ENCODE results near the gene COASY. TPM values are rescaled to one million over a fixed set of nuclear protein-coding genes. Genes with fewer than 3 reads are reported as not detected.
"Not testable (repeated sequence)": the region's sequence is repeated elsewhere in the genome, so short reads cannot be mapped to it uniquely, and the experiment has no call there.

COASY gene
- total RNA-seq, 2 experiments from 2014 or later = 92.8 to 103 TPM

GRCh38 chr17:42555122-42555622 is 6.8 kb upstream of the COASY start:
- H3K27me3 Mint-ChIP-seq = no peaks in the 10 kb centered on the region
- no peaks in the 10 kb centered on the region for H3K36me3 Mint-ChIP-seq
- POLR2A ChIA-PET = interaction anchor here (0.6 to 1.5 kb wide), 6 partner anchors 13 to 50 kb away, joined by 3 to 6 read pairs (median 4); partner anchors contain the start of genes NAGLU and PSMC3IP
- peak overlapping the region; percentile 87 for H3K4me3 Mint-ChIP-seq
- CTCF ChIA-PET = interaction anchor here (0.8 to 2.2 kb wide), 7 partner anchors 11 to 209 kb away, joined by 3 to 10 read pairs (median 6); partner anchors contain the start of genes MLX, NAGLU and PSMC3IP
- DNase-seq = no peak
- no peaks in the 10 kb centered on the region for H3K9me3 Mint-ChIP-seq
- peaks cover 9% of the 10 kb centered on the region for H3K4me1 Mint-ChIP-seq (ENCODE audit: low read depth)
- intact Hi-C loops (cut with micrococcal nuclease) = no loop called here
- peak overlapping the region; percentile 85 for H3K27ac Mint-ChIP-seq

GRCh38 chr17:42555961-42556617 is 5.9 kb upstream of the COASY start:
- DNase-seq; CTCF ChIA-PET; H3K27ac Mint-ChIP-seq; intact Hi-C loops (cut with micrococcal nuclease); H3K36me3 Mint-ChIP-seq; H3K4me3 Mint-ChIP-seq; POLR2A ChIA-PET; H3K9me3 Mint-ChIP-seq; H3K27me3 Mint-ChIP-seq: not testable (repeated sequence)
- H3K4me1 Mint-ChIP-seq (ENCODE audit: low read depth) = peaks cover 13% of the 10 kb centered on the region

GRCh38 chr17:42559075-42559474 is 2.9 kb upstream of the COASY start:
- Mint-ChIP-seq H3K27me3 (no peaks in the 10 kb centered on the region), H3K9me3 (no peaks in the 10 kb centered on the region), H3K36me3 (peaks cover 7% of the 10 kb centered on the region), H3K4me1 (ENCODE audit: low read depth) (peaks cover 29% of the 10 kb centered on the region), H3K27ac (no peak overlapping the region), H3K4me3 (no peak overlapping the region)
- ChIA-PET POLR2A (interaction anchor here (0.9 kb wide), 1 partner anchor 22 kb away, joined by 5 read pairs; no protein-coding TSS in a partner anchor), CTCF (interaction anchor here (1.0 to 2.1 kb wide), 4 partner anchors 10 to 41 kb away, joined by 3 to 9 read pairs (median 4); partner anchors contain the start of gene PSMC3IP)
- intact Hi-C loops (cut with micrococcal nuclease) = no loop called here
- no peak for DNase-seq

- Mint-ChIP-seq H3K27me3 (no peaks in the 10 kb centered on the region), H3K9me3 (no peaks in the 10 kb centered on the region), H3K27ac (no peak overlapping the region), H3K4me3 (no peak overlapping the region), H3K36me3 (peaks cover 7% of the 10 kb centered on the region), H3K4me1 (ENCODE audit: low read depth) (peaks cover 31% of the 10 kb centered on the region)
- intact Hi-C loops (cut with micrococcal nuclease) = no loop called here
- CTCF ChIA-PET = interaction anchor here (1.0 to 2.1 kb wide), 3 partner anchors 12 to 18 kb away, joined by 3 to 9 read pairs (median 4); partner anchors contain the start of gene PSMC3IP
- DNase-seq = no peak
- POLR2A ChIA-PET = no interaction called here
Measured at GRCh38 chr17:42560246-42560645, 1.7 kb upstream of the COASY start.

- peaks cover 11% of the 10 kb centered on the region for H3K36me3 Mint-ChIP-seq
- peak; percentile 38 for DNase-seq
- intact Hi-C loops (cut with micrococcal nuclease) = loop anchor here (1.0 to 2.0 kb wide), 2 partner anchors 14 to 47 kb away; partner anchors contain the start of genes PSMC3IP, RETREG3 and TUBG1
- peak overlapping the region; percentile 84 for H3K27ac Mint-ChIP-seq
- no peaks in the 10 kb centered on the region for H3K27me3 Mint-ChIP-seq
- peak overlapping the region; percentile 93 for H3K4me3 Mint-ChIP-seq
- H3K9me3 Mint-ChIP-seq = no peaks in the 10 kb centered on the region
- POLR2A ChIA-PET = interaction anchor here (0.7 to 1.1 kb wide), 3 partner anchors 8 to 15 kb away, joined by 3 to 4 read pairs (median 3); partner anchors contain the start of genes HSD17B1 and PSMC3IP
- CTCF ChIA-PET = interaction anchor here (1.0 to 1.1 kb wide), 2 partner anchors 16 to 340 kb away, joined by 3 to 4 read pairs; no protein-coding TSS in a partner anchor
- H3K4me1 Mint-ChIP-seq (ENCODE audit: low read depth) = peaks cover 39% of the 10 kb centered on the region
Measured at GRCh38 chr17:42562388-42563142, 617 bp downstream of the COASY start.

GRCh38 chr17:42563143-42563509 is 1.2 kb downstream of the COASY start:
- intact Hi-C loops (cut with micrococcal nuclease) = loop anchor here (2.0 kb wide), 1 partner anchor 14 kb away; the partner anchor contains the start of gene PSMC3IP
- Mint-ChIP-seq H3K27ac (peak overlapping the region; percentile 84), H3K4me3 (peak overlapping the region; percentile 93), H3K27me3 (no peaks in the 10 kb centered on the region), H3K9me3 (no peaks in the 10 kb centered on the region), H3K4me1 (ENCODE audit: low read depth) (peaks cover 42% of the 10 kb centered on the region), H3K36me3 (peaks cover 15% of the 10 kb centered on the region)
- no peak for DNase-seq
- CTCF ChIA-PET = interaction anchor here (0.7 to 1.1 kb wide), 3 partner anchors 9 to 340 kb away, joined by 3 to 4 read pairs (median 4); no protein-coding TSS in a partner anchor
- POLR2A ChIA-PET = interaction anchor here (0.7 to 1.1 kb wide), 4 partner anchors 9 to 78 kb away, joined by 3 to 4 read pairs (median 3); partner anchors contain the start of genes HSD17B1 and PSMC3IP

- H3K9me3 Mint-ChIP-seq = no peaks in the 10 kb centered on the region
- POLR2A ChIA-PET = interaction anchor here (0.7 to 1.3 kb wide), 4 partner anchors 9 to 78 kb away, joined by 3 read pairs; partner anchors contain the start of genes HSD17B1 and NAGLU
- peak overlapping the region; percentile 93 for H3K4me3 Mint-ChIP-seq
- DNase-seq = no peak
- no peaks in the 10 kb centered on the region for H3K27me3 Mint-ChIP-seq
- H3K27ac Mint-ChIP-seq = peak overlapping the region; percentile 14
- peaks cover 15% of the 10 kb centered on the region for H3K36me3 Mint-ChIP-seq
- intact Hi-C loops (cut with micrococcal nuclease) = loop anchor here (2.0 kb wide), 1 partner anchor 13 kb away; the partner anchor contains the start of gene PSMC3IP
- CTCF ChIA-PET = interaction anchor here (0.7 to 1.9 kb wide), 3 partner anchors 9 to 341 kb away, joined by 4 to 12 read pairs (median 4); partner anchors contain the start of gene PSMC3IP
- H3K4me1 Mint-ChIP-seq (ENCODE audit: low read depth) = peaks cover 45% of the 10 kb centered on the region
Measured at GRCh38 chr17:42563543-42563942, 1.6 kb downstream of the COASY start.

GRCh38 chr17:42563950-42564349 is 2.0 kb downstream of the COASY start:
- CTCF ChIA-PET = interaction anchor here (0.7 to 1.9 kb wide), 4 partner anchors 8 to 341 kb away, joined by 3 to 12 read pairs (median 4); partner anchors contain the start of gene PSMC3IP
- Mint-ChIP-seq H3K27ac (peak overlapping the region; percentile 14), H3K9me3 (no peaks in the 10 kb centered on the region), H3K4me1 (ENCODE audit: low read depth) (peaks cover 49% of the 10 kb centered on the region), H3K27me3 (no peaks in the 10 kb centered on the region), H3K4me3 (peak overlapping the region; percentile 93), H3K36me3 (peaks cover 19% of the 10 kb centered on the region)
- no peak for DNase-seq
- POLR2A ChIA-PET = interaction anchor here (0.7 to 1.3 kb wide), 2 partner anchors 28 to 78 kb away, joined by 3 read pairs; partner anchors contain the start of gene NAGLU
- intact Hi-C loops (cut with micrococcal nuclease) = loop anchor here (2.0 kb wide), 1 partner anchor 13 kb away; the partner anchor contains the start of gene PSMC3IP

- DNase-seq = no peak
- intact Hi-C loops (cut with micrococcal nuclease) = no loop called here
- ChIA-PET CTCF (interaction anchor here (1.0 to 1.9 kb wide), 3 partner anchors 11 to 17 kb away, joined by 3 to 12 read pairs (median 5); partner anchors contain the start of gene PSMC3IP), POLR2A (interaction anchor here (1.1 to 3.8 kb wide), 2 partner anchors 12 to 44 kb away, joined by 3 to 38 read pairs; partner anchors contain the start of genes PSMC3IP, RETREG3 and TUBG1)
- Mint-ChIP-seq H3K9me3 (no peaks in the 10 kb centered on the region), H3K36me3 (peaks cover 26% of the 10 kb centered on the region), H3K4me3 (peak overlapping the region; percentile 5), H3K4me1 (ENCODE audit: low read depth) (peaks cover 54% of the 10 kb centered on the region), H3K27me3 (no peaks in the 10 kb centered on the region), H3K27ac (no peak overlapping the region)
Measured at GRCh38 chr17:42564815-42565522, 3.0 kb downstream of the COASY start.

- H3K27ac Mint-ChIP-seq = peak overlapping the region; percentile 30
- no peak for DNase-seq
- H3K27me3 Mint-ChIP-seq = no peaks in the 10 kb centered on the region
- peaks cover 50% of the 10 kb centered on the region for H3K4me1 Mint-ChIP-seq (ENCODE audit: low read depth)
- H3K36me3 Mint-ChIP-seq = peaks cover 26% of the 10 kb centered on the region
- no peaks in the 10 kb centered on the region for H3K9me3 Mint-ChIP-seq
- ChIA-PET POLR2A (interaction anchor here (0.5 to 3.8 kb wide), 4 partner anchors 12 to 177 kb away, joined by 3 to 38 read pairs (median 3); partner anchors contain the start of genes PSMC3IP, RETREG3, STAT3 and TUBG1), CTCF (interaction anchor here (1.9 to 5.4 kb wide), 2 partner anchors 11 to 12 kb away, joined by 5 to 50 read pairs; partner anchors contain the start of gene PSMC3IP)
- peak overlapping the region; percentile 96 for H3K4me3 Mint-ChIP-seq
- intact Hi-C loops (cut with micrococcal nuclease) = loop anchor here (2.0 kb wide), 1 partner anchor 43 kb away; the partner anchor contains the start of genes RETREG3 and TUBG1
Measured at GRCh38 chr17:42565523-42566214, 3.7 kb downstream of the COASY start.

Data from activated CD4-positive, alpha-beta memory T cell treated with anti-CD3 and anti-CD28 coated beads for 36 hours (primary cell).